Measurements from ENCODE around the gene MOB3C.
A peak's percentile ranks its signal among the peaks of the same experiment; 100 is the strongest.

Gene MOB3C

DNA sequence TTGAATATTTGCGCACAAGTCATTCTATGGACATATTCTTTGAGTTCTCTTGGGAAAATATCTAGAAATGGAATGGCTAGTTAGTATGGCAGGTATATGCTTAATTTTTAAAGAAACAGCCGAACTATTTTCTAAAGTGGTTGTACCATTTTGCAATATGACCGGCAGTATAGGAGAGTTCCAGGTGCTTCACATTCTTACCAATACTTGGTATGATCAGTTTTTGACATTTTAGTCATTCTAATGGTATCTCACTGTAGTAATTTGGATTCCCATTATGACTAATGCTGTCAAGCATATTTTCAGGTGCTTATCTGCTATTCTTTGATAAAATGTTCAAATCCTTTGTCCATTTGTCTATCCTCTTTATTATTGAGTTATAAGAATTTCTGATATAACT, 31.0 kb upstream of the MOB3C start:
- TF ChIP-seq, protein P1, sequence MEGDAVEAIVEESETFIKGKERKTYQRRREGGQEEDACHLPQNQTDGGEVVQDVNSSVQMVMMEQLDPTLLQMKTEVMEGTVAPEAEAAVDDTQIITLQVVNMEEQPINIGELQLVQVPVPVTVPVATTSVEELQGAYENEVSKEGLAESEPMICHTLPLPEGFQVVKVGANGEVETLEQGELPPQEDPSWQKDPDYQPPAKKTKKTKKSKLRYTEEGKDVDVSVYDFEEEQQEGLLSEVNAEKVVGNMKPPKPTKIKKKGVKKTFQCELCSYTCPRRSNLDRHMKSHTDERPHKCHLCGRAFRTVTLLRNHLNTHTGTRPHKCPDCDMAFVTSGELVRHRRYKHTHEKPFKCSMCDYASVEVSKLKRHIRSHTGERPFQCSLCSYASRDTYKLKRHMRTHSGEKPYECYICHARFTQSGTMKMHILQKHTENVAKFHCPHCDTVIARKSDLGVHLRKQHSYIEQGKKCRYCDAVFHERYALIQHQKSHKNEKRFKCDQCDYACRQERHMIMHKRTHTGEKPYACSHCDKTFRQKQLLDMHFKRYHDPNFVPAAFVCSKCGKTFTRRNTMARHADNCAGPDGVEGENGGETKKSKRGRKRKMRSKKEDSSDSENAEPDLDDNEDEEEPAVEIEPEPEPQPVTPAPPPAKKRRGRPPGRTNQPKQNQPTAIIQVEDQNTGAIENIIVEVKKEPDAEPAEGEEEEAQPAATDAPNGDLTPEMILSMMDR (IDR thresholded peaks at IDR 0.05; ENCODE audit: insufficient read depth, low read depth, low read length, missing control alignments): no peak

DNA sequence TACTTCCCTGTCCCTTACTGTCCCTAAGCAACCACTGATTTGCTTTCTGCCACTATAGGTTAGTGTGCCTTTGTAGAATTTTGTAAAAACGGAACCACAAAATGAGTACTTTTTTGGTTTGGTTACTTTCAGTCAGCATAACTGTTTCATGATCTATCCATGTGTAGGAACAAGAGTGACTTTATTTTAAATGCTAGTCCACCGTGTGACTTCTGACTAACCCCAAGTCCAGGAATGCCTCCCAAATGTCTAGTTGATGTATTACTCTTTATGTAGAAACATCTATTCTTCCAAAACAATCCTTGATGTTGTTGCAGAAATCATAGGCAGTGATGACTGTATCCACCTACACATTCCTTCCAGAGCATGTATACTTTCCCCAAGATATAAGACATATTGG, 30.2 kb upstream of the MOB3C start:
- H3K4me3 ChIP-seq (ENCODE audit: low read length): no peak overlapping the region
- DNase-seq (ENCODE audit: low read depth): no peak
- TF ChIP-seq, protein P1 (IDR thresholded peaks at IDR 0.05; ENCODE audit: insufficient read depth, low read depth, low read length, missing control alignments): no peak

More for the DNA sequence above, 31.0 kb upstream of the MOB3C start:
- DNase-seq (ENCODE audit: low read depth): no peak
- no peak overlapping the region for H3K4me3 ChIP-seq (ENCODE audit: low read length)

DNA sequence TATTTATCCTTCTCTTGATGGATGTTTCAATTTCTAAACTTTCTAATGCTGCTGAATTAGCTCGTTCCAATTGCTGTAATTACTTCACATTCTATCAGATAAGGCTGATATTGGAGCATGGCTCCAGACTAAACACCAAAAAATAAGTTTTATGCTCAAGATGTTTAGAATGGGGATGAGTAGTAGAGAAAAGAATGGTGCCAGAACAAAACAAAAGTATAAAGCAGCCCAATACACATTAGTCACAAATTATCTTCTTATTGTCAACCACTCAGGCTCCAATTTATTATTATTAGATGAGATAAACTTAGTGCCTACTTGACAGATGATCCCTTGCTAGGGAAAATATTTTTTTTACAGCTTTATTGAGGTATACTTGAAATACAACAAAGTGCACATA, 29.7 kb upstream of the MOB3C start:
- no peak for DNase-seq (ENCODE audit: low read depth)
- no peak overlapping the region for H3K4me3 ChIP-seq (ENCODE audit: low read length)
- TF ChIP-seq, protein P1 (IDR thresholded peaks at IDR 0.05; ENCODE audit: insufficient read depth, low read depth, low read length, missing control alignments): no peak

DNA sequence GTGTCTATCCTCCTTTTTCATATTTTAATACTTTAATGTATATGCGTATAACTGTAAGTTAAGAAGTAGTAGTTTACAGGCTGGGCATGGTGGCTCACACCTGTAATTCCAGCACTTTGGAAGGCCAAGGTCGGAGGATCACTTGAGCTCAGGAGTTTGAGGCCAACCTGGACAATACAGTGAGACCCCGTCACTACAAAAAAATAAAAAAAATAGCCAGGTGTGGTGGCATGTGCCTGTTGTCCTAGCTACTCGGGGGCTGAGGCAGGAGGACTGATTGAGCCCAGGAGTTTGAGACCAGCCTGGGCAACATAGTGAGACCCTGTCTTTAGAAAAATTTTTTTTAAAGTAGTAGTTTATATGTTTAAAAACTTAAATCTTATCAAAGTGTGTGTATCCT, 29.2 kb upstream of the MOB3C start:
- TF ChIP-seq, protein P1 (IDR thresholded peaks at IDR 0.05; ENCODE audit: insufficient read depth, low read depth, low read length, missing control alignments): no peak
- no peak overlapping the region for H3K4me3 ChIP-seq (ENCODE audit: low read length)

DNA sequence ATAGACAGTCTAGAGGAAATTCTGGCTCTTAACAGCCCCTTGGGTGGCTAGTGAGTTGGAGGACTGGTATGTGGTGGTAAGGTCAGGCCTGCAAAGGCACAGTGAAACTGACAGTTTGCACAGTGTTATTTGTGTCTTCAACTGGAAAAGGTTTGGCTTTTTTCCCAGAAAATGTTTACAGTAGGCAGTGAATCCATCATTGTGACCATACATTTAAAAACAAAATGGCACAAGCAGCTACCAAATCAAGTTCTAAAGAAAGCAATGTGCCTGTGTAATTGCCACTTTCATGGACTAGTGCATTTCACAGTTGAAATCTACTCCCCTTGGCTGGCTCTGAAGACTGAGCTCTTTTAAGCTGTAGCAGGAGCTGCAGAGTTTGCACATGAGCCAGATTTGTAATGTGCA, 26.8 kb upstream of the MOB3C start:
- TF ChIP-seq, protein P1 (IDR thresholded peaks at IDR 0.05; ENCODE audit: insufficient read depth, low read depth, low read length, missing control alignments): no peak
- no peak overlapping the region for H3K4me3 ChIP-seq (ENCODE audit: low read length)
- peak; percentile 66 for DNase-seq (ENCODE audit: low read depth)

More for the DNA sequence above, 29.2 kb upstream of the MOB3C start:
- DNase-seq (ENCODE audit: low read depth): no peak

DNA sequence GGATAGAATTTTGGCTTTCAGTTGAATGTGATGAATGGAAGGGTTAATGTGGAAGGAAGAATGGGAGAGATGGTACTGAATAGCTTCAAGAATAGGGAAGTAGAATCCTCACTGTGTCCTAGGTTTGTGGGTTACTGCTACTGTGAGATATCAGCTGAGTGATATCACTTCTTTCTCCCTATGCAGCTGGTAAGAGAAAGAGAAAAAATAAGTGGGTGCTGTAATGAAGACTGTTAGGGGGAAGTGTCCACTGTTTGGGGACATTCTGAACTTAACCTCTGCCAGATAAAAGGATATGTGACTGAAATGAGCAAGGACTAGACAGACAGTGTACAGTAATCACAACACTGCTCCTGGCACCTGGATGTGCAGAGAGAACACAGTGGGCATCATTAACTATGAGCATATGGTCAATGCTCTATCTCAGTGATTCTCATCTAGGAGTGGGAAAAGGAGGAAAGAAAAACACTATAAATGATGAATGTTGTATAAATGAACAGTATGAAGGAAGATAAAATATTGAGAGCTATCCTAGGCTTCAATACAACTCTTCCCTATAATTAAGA, 25.6 kb upstream of the MOB3C start:
- H3K4me3 ChIP-seq (ENCODE audit: low read length): no peak overlapping the region
- DNase-seq (ENCODE audit: low read depth): no peak

More for the DNA sequence above, 25.6 kb upstream of the MOB3C start:
- TF ChIP-seq, protein P1 (IDR thresholded peaks at IDR 0.05; ENCODE audit: insufficient read depth, low read depth, low read length, missing control alignments): no peak

Measured in epithelial cell of esophagus (primary cell).